ENCODE data around the gene PRND. TPM values are rescaled to one million over a fixed set of nuclear protein-coding genes. Genes with fewer than 3 reads are reported as not detected.
A peak's percentile ranks its signal among the peaks of the same experiment; 100 is the strongest.

Gene PRND
- total and polyA plus RNA-seq, 2 of the 13 experiments (the other 11 are each of a cell fraction or from before 2014, with no cell fraction given): not detected

GRCh38 chr20:4769328-4769727 lies 47.6 kb downstream of the PRND start (continued):
- TF ChIP-seq REL (CRISPR knock-in tag; conservative IDR thresholded peaks at IDR 0.05) (no peak), RBM22 (optimal IDR thresholded peaks at IDR 0.05; ENCODE audit: low read length) (no peak), IRF2 (CRISPR knock-in tag; IDR thresholded peaks at IDR 0.05) (peak; percentile 34; the same call in 1 of the 2 replicates), ZNF75D (CRISPR knock-in tag; IDR thresholded peaks at IDR 0.05; ENCODE audit: borderline replicate concordance) (no peak), EHMT2 (IDR thresholded peaks at IDR 0.05; ENCODE audit: borderline replicate concordance, low read depth, low read length) (peak; percentile 30; the same call in 1 of the 2 replicates), ATF6 (CRISPR knock-in tag; conservative IDR thresholded peaks at IDR 0.05) (no peak), ZSCAN21 (CRISPR knock-in tag; IDR thresholded peaks at IDR 0.05; ENCODE audit: borderline replicate concordance) (no peak), HOMEZ (CRISPR knock-in tag; IDR thresholded peaks at IDR 0.05; ENCODE audit: low read depth) (peak; percentile 86), SAFB2 (CRISPR knock-in tag; IDR thresholded peaks at IDR 0.05; ENCODE audit: borderline replicate concordance, low read depth) (no peak), ZNF446 (CRISPR knock-in tag; IDR thresholded peaks at IDR 0.05) (no peak), BRCA1 (CRISPR knock-in tag; IDR thresholded peaks at IDR 0.05) (no peak), ZSCAN12 (CRISPR knock-in tag; IDR thresholded peaks at IDR 0.05) (no peak), NFE2 (CRISPR knock-in tag; IDR thresholded peaks at IDR 0.05) (no peak), FOSL1 (CRISPR knock-in tag; IDR thresholded peaks at IDR 0.05; ENCODE audit: borderline replicate concordance) (peak; percentile 82), FOXK1 (CRISPR knock-in tag; IDR thresholded peaks at IDR 0.05; ENCODE audit: borderline replicate concordance, low read depth) (peak; percentile 44; the same call in 1 of the 2 replicates), HNF4G (IDR thresholded peaks at IDR 0.05; ENCODE audit: borderline replicate concordance, low read depth, low read length) (peak; percentile 57; the same call in 1 of the 2 replicates), HNF4G (CRISPR knock-in tag; IDR thresholded peaks at IDR 0.05; ENCODE audit: borderline replicate concordance, low read depth) (no peak), JUND (CRISPR knock-in tag; IDR thresholded peaks at IDR 0.05) (peak; percentile 85), ZNF101 (CRISPR knock-in tag; IDR thresholded peaks at IDR 0.05; ENCODE audit: borderline replicate concordance, low read depth) (no peak), ZNF800 (CRISPR knock-in tag; IDR thresholded peaks at IDR 0.05) (no peak), RFX5 (IDR thresholded peaks at IDR 0.05; ENCODE audit: low read depth, low read length) (peak; percentile 86), ZNF431 (CRISPR knock-in tag; IDR thresholded peaks at IDR 0.05; ENCODE audit: borderline replicate concordance, low read depth) (no peak), ZNF432 (CRISPR knock-in tag; IDR thresholded peaks at IDR 0.05; ENCODE audit: borderline replicate concordance) (no peak), ZNF382 (CRISPR knock-in tag; IDR thresholded peaks at IDR 0.05; ENCODE audit: borderline replicate concordance) (no peak), ZC3H4 (CRISPR knock-in tag; IDR thresholded peaks at IDR 0.05; ENCODE audit: borderline replicate concordance) (no peak), ETV5 (CRISPR knock-in tag; IDR thresholded peaks at IDR 0.05; ENCODE audit: borderline replicate concordance) (peak; percentile 39; the same call in 1 of the 2 replicates), ZNF331 (CRISPR knock-in tag; IDR thresholded peaks at IDR 0.05) (peak; percentile 17; the same call in 1 of the 2 replicates)

All from HepG2 (cell line).